Measurements from ENCODE around the gene GPC3. TPM values are rescaled to one million over a fixed set of nuclear protein-coding genes. Genes with fewer than 3 reads are reported as not detected.

Gene GPC3
- total RNA-seq, 1 donor from 2014 or later = 1,039 TPM

GRCh38 chrX:133726642-133727041, 258.8 kb downstream of the GPC3 start:
- no peak overlapping the region for H2AFZ ChIP-seq (replicated peaks)
- no peak overlapping the region for H3K27ac Mint-ChIP-seq
- no peak overlapping the region for H3K9ac ChIP-seq
- peaks cover 18% of the 10 kb centered on the region for H4K20me1 ChIP-seq (ENCODE audit: low read depth)
- peaks cover 2% of the 10 kb centered on the region for H3K4me1 ChIP-seq
- H3K4me3 Mint-ChIP-seq = no peak overlapping the region
- no peak overlapping the region for H3K4me2 ChIP-seq
- peaks cover 48% of the 10 kb centered on the region for H3K79me2 ChIP-seq (ENCODE audit: low read depth)
- H3K4me1 Mint-ChIP-seq = peaks cover 4% of the 10 kb centered on the region
- no peaks in the 10 kb centered on the region for H3K36me3 ChIP-seq
- H3K27me3 ChIP-seq = no peaks in the 10 kb centered on the region
- H3K9me3 Mint-ChIP-seq = no peaks in the 10 kb centered on the region
- H3K27ac ChIP-seq = no peak overlapping the region
- H3K4me3 ChIP-seq = no peak overlapping the region
- peaks cover 2% of the 10 kb centered on the region for H3K36me3 Mint-ChIP-seq
- H3K9me3 ChIP-seq (ENCODE audit: low read depth) = peaks cover 10% of the 10 kb centered on the region
- peaks cover 2% of the 10 kb centered on the region for H3K27me3 Mint-ChIP-seq (ENCODE audit: insufficient read depth, low read depth)
- TF ChIP-seq EZH2 (IDR thresholded peaks at IDR 0.05) (no peak), EZH2phosphoT487 (IDR thresholded peaks at IDR 0.05) (no peak), CTCF (IDR thresholded peaks at IDR 0.05) (no peak)
- DNase-seq (ENCODE audit: low spot score) = no peak
- H3F3A ChIP-seq (ENCODE audit: low read depth) = no peaks in the 10 kb centered on the region

DNA sequence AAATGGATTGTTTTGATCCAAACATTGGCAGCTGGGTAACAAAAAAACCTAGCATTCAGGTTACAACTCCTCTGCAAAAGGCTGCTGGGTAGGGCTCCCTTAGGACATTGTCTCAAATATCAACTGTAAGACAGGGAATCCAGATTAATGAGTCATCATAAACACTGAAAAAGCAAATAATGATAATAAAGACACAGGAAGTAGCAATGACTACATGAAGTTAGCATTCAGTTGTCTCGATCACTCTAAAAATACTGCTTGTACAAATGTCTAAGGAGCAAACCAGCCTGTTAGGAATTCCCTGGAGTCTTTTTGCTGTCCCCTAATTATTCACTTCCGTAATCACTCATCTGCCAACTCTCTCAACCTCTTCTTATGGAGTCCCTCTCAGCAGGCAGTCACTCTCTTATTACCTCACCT, 259.2 kb downstream of the GPC3 start:
- Histone ChIP-seq H3K27me3 (no peaks in the 10 kb centered on the region), H3K79me2 (ENCODE audit: low read depth) (peaks cover 50% of the 10 kb centered on the region), H3K4me2 (no peak overlapping the region), H3F3A (ENCODE audit: low read depth) (no peaks in the 10 kb centered on the region), H3K9ac (no peak overlapping the region), H4K20me1 (ENCODE audit: low read depth) (peaks cover 16% of the 10 kb centered on the region), H3K4me3 (no peak overlapping the region), H2AFZ (replicated peaks) (no peak overlapping the region), H3K27ac (no peak overlapping the region), H3K4me1 (peaks cover 2% of the 10 kb centered on the region), H3K36me3 (no peaks in the 10 kb centered on the region), H3K9me3 (ENCODE audit: low read depth) (peaks cover 10% of the 10 kb centered on the region)
- H3K4me3 Mint-ChIP-seq = no peak overlapping the region
- H3K9me3 Mint-ChIP-seq = no peaks in the 10 kb centered on the region
- no peak overlapping the region for H3K27ac Mint-ChIP-seq
- H3K4me1 Mint-ChIP-seq = peaks cover 4% of the 10 kb centered on the region
- TF ChIP-seq EZH2 (IDR thresholded peaks at IDR 0.05) (no peak), CTCF (IDR thresholded peaks at IDR 0.05) (no peak), EZH2phosphoT487 (IDR thresholded peaks at IDR 0.05) (no peak)
- no peak for DNase-seq (ENCODE audit: low spot score)
- peaks cover 2% of the 10 kb centered on the region for H3K36me3 Mint-ChIP-seq
- H3K27me3 Mint-ChIP-seq (ENCODE audit: insufficient read depth, low read depth) = peaks cover 2% of the 10 kb centered on the region

- H3K4me3 Mint-ChIP-seq = no peak overlapping the region
- Histone ChIP-seq H3F3A (ENCODE audit: low read depth) (no peaks in the 10 kb centered on the region), H3K27ac (no peak overlapping the region), H3K9me3 (ENCODE audit: low read depth) (peaks cover 16% of the 10 kb centered on the region), H3K4me3 (no peak overlapping the region), H2AFZ (replicated peaks) (no peak overlapping the region), H3K4me2 (no peak overlapping the region), H3K27me3 (no peaks in the 10 kb centered on the region), H3K4me1 (no peaks in the 10 kb centered on the region), H3K9ac (no peak overlapping the region), H3K79me2 (ENCODE audit: low read depth) (peaks cover 48% of the 10 kb centered on the region), H4K20me1 (ENCODE audit: low read depth) (no peaks in the 10 kb centered on the region), H3K36me3 (peaks cover 6% of the 10 kb centered on the region)
- H3K27me3 Mint-ChIP-seq (ENCODE audit: insufficient read depth, low read depth) = peaks cover 2% of the 10 kb centered on the region
- H3K36me3 Mint-ChIP-seq = peaks cover 2% of the 10 kb centered on the region
- H3K4me1 Mint-ChIP-seq = peaks cover 4% of the 10 kb centered on the region
- DNase-seq (ENCODE audit: low spot score) = no peak
- H3K9me3 Mint-ChIP-seq = peaks cover 5% of the 10 kb centered on the region
- TF ChIP-seq EZH2 (IDR thresholded peaks at IDR 0.05) = no peak
- no peak for TF ChIP-seq EZH2phosphoT487 (IDR thresholded peaks at IDR 0.05)
- no peak for TF ChIP-seq CTCF (IDR thresholded peaks at IDR 0.05)
- no peak overlapping the region for H3K27ac Mint-ChIP-seq
These were observed 261.5 kb downstream of the GPC3 start for GRCh38 chrX:133723930-133724329.
